ENCODE data around the gene ATG4B.

GRCh38 chr2:241640165-241640795 lies 2.8 kb downstream of the ATG4B start:
- TF ChIP-seq POLR2G (IDR thresholded peaks at IDR 0.05; ENCODE audit: low read depth, low read length) (no peak), MEF2A (IDR thresholded peaks at IDR 0.05; ENCODE audit: control insufficient read depth, low read depth, low read length) (no peak), SIN3A (IDR thresholded peaks at IDR 0.05; ENCODE audit: borderline replicate concordance in 2 of 2, control insufficient read depth in 1 of 2, low read depth in 2 of 2, low read length in 2 of 2) (no peak), CLOCK (CRISPR knock-in tag; IDR thresholded peaks at IDR 0.05; ENCODE audit: borderline replicate concordance) (no peak), ESRRA (IDR thresholded peaks at IDR 0.05; ENCODE audit: borderline replicate concordance, low read depth) (no peak), MAFF (IDR thresholded peaks at IDR 0.05; ENCODE audit: low read length) (no peak), POLR2A (conservative IDR thresholded peaks at IDR 0.05) (no peak), HMBOX1 (IDR thresholded peaks at IDR 0.05) (no peak), MITF (IDR thresholded peaks at IDR 0.05) (no peak), NUFIP1 (IDR thresholded peaks at IDR 0.05; ENCODE audit: partially characterized antibody) (no peak)
